ENCODE results near the gene UBA6.

The UBA6 gene

GRCh38 chr4:67614186-67614585 lies 86.8 kb downstream of the UBA6 start:
- H3K4me3 ChIP-seq (replicated peaks; ENCODE audit: low read depth, low read length), result no peak overlapping the region
- no peak for TF ChIP-seq CTCF (IDR thresholded peaks at IDR 0.05; ENCODE audit: low read length, missing control alignments)
- DNase-seq (ENCODE audit: low read depth), result no peak

GRCh38 chr4:67608027-67608426 lies 92.9 kb downstream of the UBA6 start:
- no peak for TF ChIP-seq CTCF (IDR thresholded peaks at IDR 0.05; ENCODE audit: low read length, missing control alignments)
- H3K4me3 ChIP-seq (replicated peaks; ENCODE audit: low read depth, low read length), result no peak overlapping the region
- no peak for DNase-seq (ENCODE audit: low read depth)

GRCh38 chr4:67604749-67605148 lies 96.2 kb downstream of the UBA6 start:
- TF ChIP-seq CTCF (IDR thresholded peaks at IDR 0.05; ENCODE audit: low read length, missing control alignments), result no peak
- no peak overlapping the region for H3K4me3 ChIP-seq (replicated peaks; ENCODE audit: low read depth, low read length)
- peak; percentile 20 for DNase-seq (ENCODE audit: low read depth)

GRCh38 chr4:67604029-67604381 lies 97.0 kb downstream of the UBA6 start:
- TF ChIP-seq CTCF (IDR thresholded peaks at IDR 0.05; ENCODE audit: low read length, missing control alignments), result no peak
- no peak for DNase-seq (ENCODE audit: low read depth)
- no peak overlapping the region for H3K4me3 ChIP-seq (replicated peaks; ENCODE audit: low read depth, low read length)

- H3K4me3 ChIP-seq (replicated peaks; ENCODE audit: low read depth, low read length), result no peak overlapping the region
- DNase-seq (ENCODE audit: low read depth), result no peak
- TF ChIP-seq CTCF (IDR thresholded peaks at IDR 0.05; ENCODE audit: low read length, missing control alignments), result no peak
These were observed 97.5 kb downstream of the UBA6 start for GRCh38 chr4:67603310-67604028.

GRCh38 chr4:67593741-67594175 lies 107.2 kb downstream of the UBA6 start:
- H3K4me3 ChIP-seq (replicated peaks; ENCODE audit: low read depth, low read length), result no peak overlapping the region
- DNase-seq (ENCODE audit: low read depth), result peak; percentile 86
- TF ChIP-seq CTCF (IDR thresholded peaks at IDR 0.05; ENCODE audit: low read length, missing control alignments), result no peak

GRCh38 chr4:67587156-67587555 lies 113.8 kb downstream of the UBA6 start:
- no peak for TF ChIP-seq CTCF (IDR thresholded peaks at IDR 0.05; ENCODE audit: low read length, missing control alignments)
- DNase-seq (ENCODE audit: low read depth), result no peak
- no peak overlapping the region for H3K4me3 ChIP-seq (replicated peaks; ENCODE audit: low read depth, low read length)
